Thyroid gland (tissue), 4 donors: ENCODE data around the gene TMEM145. TPM values are rescaled to one million over a fixed set of nuclear protein-coding genes. Genes with fewer than 3 reads are reported as not detected.
A peak's percentile ranks its signal among the peaks of the same experiment; 100 is the strongest.

ENCODE experiments used
- DNase-seq, 2 donors: peaks; one replicate each; pipeline ENCODE4 v3.0.0-alpha.2; 2019
- H3K27ac ChIP-seq, 3 donors: fragments of 200-600 bp; sonication (generic); 1 replicate in 2 of 3; 2 replicates in 1 of 3; pipeline ENCODE4 v1.5.1; 2016 to 2019; ENCODE audit warnings: mild to moderate bottlenecking in 1 of 3, moderate library complexity in 1 of 3
- H3K27me3 ChIP-seq: fragments of 200-600 bp; sonication (generic); one replicate; pipeline ENCODE4 v1.5.1; 2019
- H3K36me3 ChIP-seq, 2 donors: fragments of 200-600 bp; sonication (generic); one replicate each; pipeline ENCODE4 v1.5.1; 2016 to 2019
- H3K4me1 ChIP-seq, 2 donors: fragments of 200-600 bp; sonication (generic); one replicate each; pipeline ENCODE4 v1.5.1; 2017 to 2019
- H3K4me3 ChIP-seq, 3 donors: fragments of 200-600 bp; sonication (generic); replicated peaks in 1 of 3; 1 replicate in 2 of 3; 2 replicates in 1 of 3; pipeline ENCODE4 v1.5.1; 2016; ENCODE audit warnings: mild to moderate bottlenecking in 1 of 3
- H3K9me3 ChIP-seq: fragments of 200-600 bp; sonication (generic); one replicate; pipeline ENCODE4 v1.5.1; 2017
- CTCF ChIP-seq, 6 experiments: fragments of 200-600 bp in 3 of 6; fragments of 450-650 bp in 3 of 6; sonication (generic) in 3 of 6; IDR thresholded peaks; one replicate each; pipeline ENCODE4 v1.5.1; 2016 to 2019; ENCODE audit warnings: antibody characterized with exemption in 6 of 6, mild to moderate bottlenecking in 2 of 6, inconsistent platforms in 1 of 6, moderate library complexity in 1 of 6
- POLR2A ChIP-seq, 2 donors: fragments of 450-650 bp; IDR thresholded peaks; one replicate each; pipeline ENCODE4 v1.6.1; 2017; ENCODE audit warnings: antibody characterized with exemption in 2 of 2, mild to moderate bottlenecking in 2 of 2, moderate library complexity in 1 of 2
- WGBS, 2 donors: methylation state at CpG; one replicate each; pipeline ENCODE4 v1.1.5; 2017; 5-methylcytosine and 5-hydroxymethylcytosine counted together
- intact Hi-C: fragments of 100-400 bp; cut with DNase I; formaldehyde crosslinking; loops from one replicate; pipeline ENCODE4 v1.15.1; 2023
- total RNA-seq, 4 donors: library from RNA; depleted of rRNA; stranded (reverse); fragments of >200 nt; gene quantifications; one replicate each; pipeline ENCODE4 v1.2.3, GENCODE V29; 2016

The TMEM145 gene
- total RNA-seq, 4 donors from 2014 or later = 2.8 TPM; not detected in 3

GRCh38 chr19:42275103-42275502 is 38.0 kb upstream of the TMEM145 start:
- H3K27ac ChIP-seq = no peak overlapping the region
- intact Hi-C loops = no loop called here
- no peaks in the 10 kb centered on the region for H3K27me3 ChIP-seq
- DNase-seq = no peak
- H3K9me3 ChIP-seq = no peaks in the 10 kb centered on the region
- 77 to 79% methylated on average over 7 of the region's 7 CpGs for WGBS, 2 donors
- H3K36me3 ChIP-seq = peaks cover 28 to 29% of the 10 kb centered on the region in 2 donors
- H3K4me3 ChIP-seq = no peak overlapping the region
- H3K4me1 ChIP-seq = peaks cover 29 to 45% of the 10 kb centered on the region in 2 donors
- TF ChIP-seq POLR2A (IDR thresholded peaks at IDR 0.05) (no peak), CTCF (IDR thresholded peaks at IDR 0.05) (no peak)

- Histone ChIP-seq H3K36me3 (peaks cover 28 to 29% of the 10 kb centered on the region in 2 donors), H3K27me3 (no peaks in the 10 kb centered on the region), H3K4me1 (peaks cover 26 to 41% of the 10 kb centered on the region in 2 donors), H3K9me3 (no peaks in the 10 kb centered on the region), H3K27ac (no peak overlapping the region), H3K4me3 (no peak overlapping the region)
- TF ChIP-seq POLR2A (IDR thresholded peaks at IDR 0.05) (no peak), CTCF (IDR thresholded peaks at IDR 0.05) (no peak)
- WGBS, 2 donors = 89 to 93% methylated on average over 3 of the region's 3 CpGs
- no peak for DNase-seq
- intact Hi-C loops = no loop called here
Observed at GRCh38 chr19:42275517-42275916, 37.6 kb upstream of the TMEM145 start.

- no peak overlapping the region for H3K4me3 ChIP-seq
- TF ChIP-seq POLR2A (IDR thresholded peaks at IDR 0.05) (no peak), CTCF (IDR thresholded peaks at IDR 0.05) (no peak)
- H3K36me3 ChIP-seq = peaks cover 28 to 29% of the 10 kb centered on the region in 2 donors
- H3K27ac ChIP-seq = no peak overlapping the region
- peaks cover 27 to 38% of the 10 kb centered on the region in 2 donors for H3K4me1 ChIP-seq
- H3K27me3 ChIP-seq = no peaks in the 10 kb centered on the region
- WGBS, 2 donors = 69 to 89% methylated on average over 1 to 3 of the region's 3 CpGs
- intact Hi-C loops = no loop called here
- no peaks in the 10 kb centered on the region for H3K9me3 ChIP-seq
- DNase-seq = no peak
Observed at GRCh38 chr19:42276284-42276683, 36.8 kb upstream of the TMEM145 start.

GRCh38 chr19:42276821-42277220 is 36.3 kb upstream of the TMEM145 start:
- whole genome bisulfite sequencing, 2 donors = 82% methylated on average over 4 of the region's 4 CpGs
- intact Hi-C loops = no loop called here
- no peak for TF ChIP-seq CTCF (IDR thresholded peaks at IDR 0.05)
- Histone ChIP-seq H3K4me3 (no peak overlapping the region), H3K36me3 (peaks cover 28 to 29% of the 10 kb centered on the region in 2 donors), H3K27ac (no peak overlapping the region), H3K9me3 (no peaks in the 10 kb centered on the region), H3K27me3 (no peaks in the 10 kb centered on the region), H3K4me1 (peaks cover 32 to 38% of the 10 kb centered on the region in 2 donors)
- DNase-seq = no peak

- no peak for DNase-seq
- WGBS, 2 donors = 66 to 69% methylated on average over 6 to 8 of the region's 10 CpGs
- Histone ChIP-seq H3K27me3 (no peaks in the 10 kb centered on the region), H3K9me3 (no peaks in the 10 kb centered on the region), H3K4me3 (no peak overlapping the region), H3K4me1 (peaks cover 43 to 50% of the 10 kb centered on the region in 2 donors), H3K27ac (peak overlapping the region in 2 of 3 donors; percentile 41 to 93), H3K36me3 (peaks cover 19% of the 10 kb centered on the region in 2 donors)
- no peak for TF ChIP-seq POLR2A (IDR thresholded peaks at IDR 0.05)
- TF ChIP-seq CTCF (IDR thresholded peaks at IDR 0.05) = no peak
- intact Hi-C loops = no loop called here
Observed at GRCh38 chr19:42277821-42278451, 35.2 kb upstream of the TMEM145 start.
